Progenitor cell of endocrine pancreas (in vitro differentiated cells): ENCODE data around the gene F9. TPM values are rescaled to one million over a fixed set of nuclear protein-coding genes. Genes with fewer than 3 reads are reported as not detected.

Experiments used
- DNase-seq: peaks from one replicate; pipeline ENCODE4 v3.0.0; 2021; ENCODE audit warnings: low spot score; ENCODE audit not compliant: unreplicated experiment
- H3K27ac Mint-ChIP-seq: 2 replicates; pipeline ENCODE4 v1.8.0; 2021; ENCODE audit warnings: mild to moderate bottlenecking, moderate library complexity, mixed read lengths
- H3K27me3 Mint-ChIP-seq: 2 replicates; pipeline ENCODE4 v1.8.0; 2021; ENCODE audit warnings: mixed read lengths
- H3K36me3 Mint-ChIP-seq: 2 replicates; pipeline ENCODE4 v1.8.0; 2022; ENCODE audit warnings: mixed read lengths; ENCODE audit not compliant: insufficient read depth
- H3K4me1 Mint-ChIP-seq: 2 replicates; pipeline ENCODE4 v1.8.0; 2021; ENCODE audit warnings: low read depth, mixed read lengths
- H3K4me3 Mint-ChIP-seq: 2 replicates; pipeline ENCODE4 v1.8.0; 2021; ENCODE audit warnings: low read depth, mild to moderate bottlenecking, moderate library complexity, mixed read lengths
- H3K9me3 Mint-ChIP-seq: 2 replicates; pipeline ENCODE4 v1.8.0; 2021; ENCODE audit warnings: low read depth, mixed read lengths
- CTCF ChIP-seq: fragments of 200-600 bp; sonication (generic); IDR thresholded peaks from one replicate; pipeline ENCODE4 v1.5.0; 2021; ENCODE audit warnings: antibody characterized with exemption, mild to moderate bottlenecking; ENCODE audit not compliant: unreplicated experiment
- long read RNA-seq: library from polyadenylated mRNA; unstranded; transcript quantifications from one replicate; pipeline ENCODE4 v2.0.0, GENCODE V29; 2020
- total RNA-seq: library from RNA; stranded (reverse); gene quantifications from 2 replicates; pipeline ENCODE4 v1.2.1, GENCODE V29; 2021

Gene F9
- total RNA-seq: not detected in 2 replicates
- long read RNA-seq: 0 reads

DNA sequence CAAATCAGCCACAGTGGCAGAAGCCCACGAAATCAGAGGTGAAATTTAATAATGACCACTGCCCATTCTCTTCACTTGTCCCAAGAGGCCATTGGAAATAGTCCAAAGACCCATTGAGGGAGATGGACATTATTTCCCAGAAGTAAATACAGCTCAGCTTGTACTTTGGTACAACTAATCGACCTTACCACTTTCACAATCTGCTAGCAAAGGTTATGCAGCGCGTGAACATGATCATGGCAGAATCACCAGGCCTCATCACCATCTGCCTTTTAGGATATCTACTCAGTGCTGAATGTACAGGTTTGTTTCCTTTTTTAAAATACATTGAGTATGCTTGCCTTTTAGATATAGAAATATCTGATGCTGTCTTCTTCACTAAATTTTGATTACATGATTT, at the start of gene F9:
TSS of gene F9 (plus strand) at position 190 of the 400 bp plus-strand sequence. CDS start at position 216, 26 bp downstream.
- Mint-ChIP-seq H3K9me3 (no peaks in the 10 kb centered on the region), H3K27ac (no peak within 1 kb of the TSS), H3K4me1 (no peaks in the 10 kb centered on the region), H3K27me3 (no peaks in the 10 kb centered on the region), H3K4me3 (no peak within 1 kb of the TSS), H3K36me3 (no peaks in the 10 kb centered on the region)
- no peak for DNase-seq
- no peak for TF ChIP-seq CTCF

DNA sequence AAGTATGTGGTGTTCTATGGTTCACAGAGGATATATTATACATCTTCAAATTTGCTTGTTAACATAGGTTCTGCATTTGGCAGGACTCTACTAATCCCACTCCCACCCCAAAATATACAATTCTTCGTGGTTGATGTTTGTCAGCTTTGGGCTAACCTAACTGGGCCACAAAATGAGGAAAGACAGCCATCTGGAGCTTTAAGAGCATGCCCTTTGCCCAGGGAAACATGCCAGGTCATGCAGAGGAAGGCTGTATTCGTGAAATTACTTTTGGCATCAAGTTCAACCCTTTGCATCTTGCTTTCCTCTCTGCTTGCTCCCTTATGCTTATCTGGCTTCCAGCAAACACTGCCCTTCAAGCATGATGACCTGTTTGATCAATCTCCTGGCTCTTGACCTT, 46.8 kb upstream of the F9 start:
- no peak overlapping the region for H3K4me3 Mint-ChIP-seq
- H3K4me1 Mint-ChIP-seq: peaks cover 9% of the 10 kb centered on the region
- peaks cover 2% of the 10 kb centered on the region for H3K9me3 Mint-ChIP-seq
- peaks cover 1% of the 10 kb centered on the region for H3K36me3 Mint-ChIP-seq
- no peak overlapping the region for H3K27ac Mint-ChIP-seq
- no peak for DNase-seq
- H3K27me3 Mint-ChIP-seq: peaks cover 4% of the 10 kb centered on the region
- TF ChIP-seq CTCF: no peak

- Mint-ChIP-seq H3K27me3 (peaks cover 4% of the 10 kb centered on the region), H3K9me3 (peaks cover 4% of the 10 kb centered on the region), H3K4me3 (no peak overlapping the region), H3K36me3 (peaks cover 1% of the 10 kb centered on the region), H3K27ac (no peak overlapping the region), H3K4me1 (peaks cover 9% of the 10 kb centered on the region)
- no peak for DNase-seq
- TF ChIP-seq CTCF: no peak
Measured at GRCh38 chrX:139484591-139484990, 45.9 kb upstream of the F9 start.

- peaks cover 3% of the 10 kb centered on the region for H3K9me3 Mint-ChIP-seq
- no peak overlapping the region for H3K27ac Mint-ChIP-seq
- H3K4me3 Mint-ChIP-seq: no peak overlapping the region
- no peaks in the 10 kb centered on the region for H3K27me3 Mint-ChIP-seq
- no peak for TF ChIP-seq CTCF
- no peaks in the 10 kb centered on the region for H3K36me3 Mint-ChIP-seq
- DNase-seq: no peak
- no peaks in the 10 kb centered on the region for H3K4me1 Mint-ChIP-seq
Measured at GRCh38 chrX:139495324-139495723, 35.2 kb upstream of the F9 start.

DNA sequence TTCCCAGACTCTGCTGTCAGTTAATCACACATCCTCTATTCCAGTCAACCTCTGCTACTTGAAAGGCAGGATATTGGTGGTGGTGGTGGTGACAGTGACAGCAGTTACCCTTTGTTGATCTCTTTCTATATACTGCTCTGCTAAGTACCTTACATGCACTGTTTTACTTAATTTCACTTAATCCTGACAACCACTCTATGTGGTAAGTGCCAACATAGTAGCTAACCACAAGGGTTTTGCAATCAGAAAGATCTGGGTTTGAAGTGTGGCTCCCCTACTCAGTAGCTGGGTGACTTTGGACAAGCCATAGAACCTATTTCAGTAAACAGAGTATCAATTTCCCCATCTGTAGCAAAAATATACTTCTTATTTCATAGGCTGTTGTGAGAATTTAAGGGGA, 24.2 kb upstream of the F9 start:
- H3K4me1 Mint-ChIP-seq: peaks cover 3% of the 10 kb centered on the region
- no peaks in the 10 kb centered on the region for H3K9me3 Mint-ChIP-seq
- no peak for DNase-seq
- no peaks in the 10 kb centered on the region for H3K27me3 Mint-ChIP-seq
- H3K27ac Mint-ChIP-seq: no peak overlapping the region
- no peak for TF ChIP-seq CTCF
- H3K36me3 Mint-ChIP-seq: no peaks in the 10 kb centered on the region
- H3K4me3 Mint-ChIP-seq: no peak overlapping the region
